Activated CD4-positive, alpha-beta T cell treated with anti-CD3 and anti-CD28 coated beads, Interleukin-2, amount 50 U/mL, for 48 hours (primary cell): Measurements from ENCODE around the gene GNAO1.

ENCODE experiments used
- DNase-seq, 2 experiments: peaks; one replicate each; pipeline ENCODE4 v3.0.0-alpha.2; 2020

GNAO1 gene

DNA sequence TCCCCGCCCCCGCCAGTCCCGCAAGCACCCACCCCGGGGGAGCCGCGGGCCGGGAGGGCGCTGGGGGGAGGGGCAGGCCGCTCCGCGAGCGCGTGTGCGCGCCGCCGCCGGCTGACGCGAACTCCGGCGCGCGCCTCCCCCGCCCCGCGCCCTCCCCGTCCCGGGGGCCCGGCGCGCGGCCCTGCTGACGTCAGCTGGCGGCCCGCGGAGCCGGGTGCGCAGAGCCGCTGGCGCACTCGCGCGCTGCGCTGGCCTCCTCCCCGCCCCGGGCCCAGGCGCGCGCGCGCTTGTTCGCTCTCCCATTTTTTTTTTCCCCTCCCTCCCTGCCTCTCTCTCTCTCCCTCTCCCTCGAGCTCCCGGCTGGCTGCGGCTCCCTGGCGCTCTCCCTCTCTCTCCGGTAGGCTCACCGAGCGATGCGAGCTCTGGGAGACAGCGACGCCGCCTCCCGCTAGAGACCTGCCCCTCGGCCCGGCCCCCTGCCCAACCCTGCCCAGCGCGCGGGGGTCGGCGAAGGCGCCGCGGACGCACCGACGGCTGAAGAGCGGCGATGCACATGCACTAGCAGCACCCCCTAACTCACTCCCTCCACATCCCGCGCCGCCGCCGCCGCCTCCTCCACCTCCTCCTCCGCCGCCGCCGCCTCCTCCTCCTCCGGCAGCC, at the start of gene GNAO1:
Gene GNAO1, plus strand, starts transcription at position 334 of the 660 bp plus-strand sequence. CDS start 747 bp downstream, outside the sequence.
- peak; percentile 49 to 54 for DNase-seq

DNA sequence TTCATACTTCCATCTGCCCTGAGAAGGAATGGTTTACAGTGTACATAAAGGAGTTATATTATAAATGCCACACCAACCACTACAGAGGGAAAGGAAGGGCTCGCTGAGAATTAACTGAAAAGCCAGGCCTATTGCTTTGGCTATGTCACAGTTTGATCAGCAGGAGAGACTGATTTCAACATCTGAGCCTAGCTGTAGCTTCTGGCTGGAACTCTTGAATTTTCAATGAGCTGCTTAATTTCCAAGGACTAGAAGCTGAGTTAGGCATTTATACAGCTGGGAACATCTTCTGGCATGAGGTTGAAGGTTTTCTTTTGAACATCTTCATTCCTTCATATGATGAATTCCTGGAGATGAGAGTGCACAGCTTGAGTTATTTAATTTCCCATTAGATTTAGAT, 47.6 kb upstream of the GNAO1 start:
- DNase-seq: no peak

DNA sequence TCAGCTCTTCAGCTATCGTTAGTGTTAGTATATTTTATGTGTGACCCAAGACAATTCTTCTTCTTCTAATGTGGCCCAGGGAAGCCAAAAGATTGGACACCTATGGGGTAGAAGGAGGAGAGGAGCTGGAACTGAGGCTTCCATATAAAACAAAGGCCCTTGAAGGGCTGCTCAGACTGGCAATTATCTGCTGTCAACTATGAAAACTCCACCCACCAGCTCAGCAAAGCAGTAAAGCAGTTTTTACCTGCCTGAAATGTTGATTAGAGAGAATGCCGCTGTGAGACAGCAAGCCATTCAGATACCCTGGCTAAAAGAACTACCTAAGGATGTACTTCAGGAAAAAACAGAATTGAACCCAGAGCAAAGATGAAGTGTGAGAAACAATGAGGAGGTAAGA, 45.9 kb upstream of the GNAO1 start:
- DNase-seq: no peak

DNA sequence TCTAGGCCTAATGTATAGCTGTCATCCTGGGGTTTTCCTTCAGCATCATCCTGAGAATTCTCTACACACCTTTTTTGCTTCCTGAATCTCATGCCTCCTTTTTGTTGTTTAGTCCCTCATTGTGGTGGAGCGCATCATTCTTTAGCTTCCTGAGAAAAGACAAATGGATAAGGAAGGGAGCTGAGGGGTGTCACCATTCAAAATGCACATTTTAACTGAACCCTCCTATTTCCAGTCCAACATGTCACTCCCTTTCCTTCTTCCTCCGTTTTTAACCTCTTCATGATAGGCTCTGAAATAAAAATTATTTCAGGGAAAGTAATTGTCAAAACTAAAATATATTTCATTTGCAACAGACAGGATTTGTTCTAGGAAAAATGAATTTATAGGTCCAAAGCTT, 39.7 kb upstream of the GNAO1 start:
- no peak for DNase-seq

DNA sequence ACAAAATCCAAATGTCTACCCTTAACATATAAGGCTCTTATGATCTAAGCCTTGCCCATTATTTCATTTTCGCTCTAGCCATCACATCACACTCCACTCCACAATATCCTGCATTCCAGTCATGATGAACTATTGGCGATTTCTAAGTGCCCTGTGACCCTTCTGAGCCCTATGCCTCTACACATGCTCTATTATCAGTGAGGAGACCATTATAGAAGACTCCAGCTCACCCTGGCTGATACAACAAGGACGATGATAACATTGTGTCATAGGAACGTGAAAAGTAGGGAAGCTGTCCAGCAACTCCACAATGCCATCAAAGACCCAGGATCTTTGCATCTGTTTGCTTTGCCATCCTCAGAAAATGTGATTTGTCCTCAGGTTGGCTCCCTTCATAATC, 29.6 kb upstream of the GNAO1 start:
- no peak for DNase-seq

DNA sequence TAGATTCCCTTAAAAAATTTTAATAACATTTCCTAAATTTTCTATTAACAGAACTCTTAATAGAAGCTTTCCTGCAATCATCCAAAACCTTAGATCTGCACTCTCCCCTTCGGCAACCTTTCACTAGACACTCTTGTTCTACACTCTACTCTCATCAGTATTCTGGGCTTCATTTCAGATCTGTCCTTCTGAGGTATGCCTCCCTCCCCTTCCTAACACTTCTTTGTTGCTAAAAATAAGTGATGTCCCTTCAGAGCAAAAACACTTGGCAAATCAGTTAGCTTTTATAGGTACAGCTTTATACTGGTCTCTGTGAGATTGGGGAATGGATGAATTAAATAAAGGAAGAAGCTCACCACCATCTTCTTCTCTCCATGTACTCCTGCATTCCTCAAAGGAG, 28.2 kb upstream of the GNAO1 start:
- DNase-seq: no peak

DNA sequence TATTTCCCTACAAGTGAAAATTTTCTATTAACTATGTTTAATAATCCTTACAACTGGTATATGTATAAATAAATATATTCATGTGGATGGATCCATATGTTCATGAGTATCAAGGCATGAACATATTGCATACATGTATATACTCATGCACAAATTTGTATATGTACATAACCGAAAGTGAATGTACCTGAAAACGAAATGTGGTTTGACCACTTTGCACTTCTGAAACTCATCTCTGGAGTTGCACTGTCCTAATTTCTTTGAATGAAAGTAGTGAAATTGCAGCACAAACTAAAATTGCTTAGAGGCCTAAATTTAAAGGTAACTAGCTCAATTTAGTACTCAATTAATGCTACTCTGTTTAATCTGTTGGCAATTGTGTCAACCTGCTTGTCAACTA, 27.4 kb upstream of the GNAO1 start:
- DNase-seq: no peak

DNA sequence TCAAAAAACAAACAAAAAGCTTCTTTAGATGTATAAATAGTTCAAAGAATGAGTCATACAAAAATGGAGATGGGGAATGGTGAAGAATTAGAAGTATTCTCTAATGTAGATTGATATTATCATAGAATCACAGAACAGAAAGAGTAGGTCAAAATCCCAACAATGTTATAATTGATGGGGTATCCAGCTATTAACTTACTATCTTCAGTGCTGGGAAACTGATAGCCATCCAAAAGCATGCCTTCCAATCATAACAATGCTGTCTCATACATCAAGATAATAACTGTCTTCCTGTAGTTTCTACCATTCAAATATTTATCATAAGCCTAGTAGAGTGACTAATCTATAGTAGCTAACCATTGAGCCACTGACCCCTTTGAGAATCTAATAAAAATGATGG, 26.7 kb upstream of the GNAO1 start:
- no peak for DNase-seq

DNA sequence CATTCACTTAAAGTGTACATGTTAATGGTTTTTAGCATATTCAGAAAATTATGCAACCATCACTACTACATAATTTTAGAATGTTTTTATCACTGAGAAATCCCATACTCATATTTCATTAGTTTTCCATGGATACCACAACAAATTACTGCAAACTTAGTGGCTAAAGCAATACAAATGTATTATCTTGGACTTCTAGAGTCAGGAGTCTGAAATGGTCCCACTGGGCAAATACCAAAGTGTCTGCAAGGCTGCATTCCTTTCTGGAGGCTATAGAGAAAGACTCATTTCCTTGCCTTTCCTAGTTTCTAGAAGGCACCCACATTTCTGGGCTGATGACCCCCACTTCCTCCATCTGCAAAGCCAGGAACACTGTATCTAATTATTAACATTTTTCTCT, 16.9 kb upstream of the GNAO1 start:
- no peak for DNase-seq

DNA sequence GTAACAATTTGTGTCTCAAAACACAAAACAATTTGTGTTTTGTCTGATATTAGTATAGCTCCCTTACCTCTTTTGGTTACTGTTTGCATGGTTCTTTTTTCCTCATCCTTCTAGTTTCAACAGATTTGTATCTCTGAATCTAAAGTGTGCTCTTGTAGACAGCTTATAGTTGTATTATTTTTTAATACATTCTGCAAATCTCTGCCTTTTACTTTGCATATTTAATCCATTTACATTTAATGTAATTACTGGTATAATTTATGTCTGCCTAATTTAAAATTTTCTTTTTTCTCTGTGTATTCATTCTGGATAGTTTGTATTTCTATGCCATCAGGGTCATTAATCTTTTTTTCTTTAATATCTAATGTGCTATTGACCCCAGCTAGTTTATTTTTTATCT, 9.9 kb upstream of the GNAO1 start:
- no peak for DNase-seq

DNA sequence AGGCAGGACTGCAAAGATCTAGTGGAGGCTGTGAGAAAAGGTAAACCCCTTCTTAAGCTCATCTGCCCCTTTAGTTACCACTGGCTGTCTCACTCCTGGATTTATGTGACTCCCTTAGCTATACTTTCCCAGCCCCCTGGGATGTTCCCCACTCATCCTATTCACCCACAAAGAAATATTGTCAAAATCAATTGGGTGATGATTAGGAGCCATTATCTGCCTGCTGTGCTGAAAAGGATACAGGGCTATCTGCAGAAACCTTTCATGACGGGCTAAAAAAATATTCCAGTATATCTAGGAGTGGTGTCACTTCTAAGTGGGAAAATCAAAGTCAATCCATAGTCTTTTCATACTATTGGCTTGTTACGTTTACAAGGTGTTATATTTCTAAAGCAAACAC, 8.0 kb upstream of the GNAO1 start:
- DNase-seq: no peak

DNA sequence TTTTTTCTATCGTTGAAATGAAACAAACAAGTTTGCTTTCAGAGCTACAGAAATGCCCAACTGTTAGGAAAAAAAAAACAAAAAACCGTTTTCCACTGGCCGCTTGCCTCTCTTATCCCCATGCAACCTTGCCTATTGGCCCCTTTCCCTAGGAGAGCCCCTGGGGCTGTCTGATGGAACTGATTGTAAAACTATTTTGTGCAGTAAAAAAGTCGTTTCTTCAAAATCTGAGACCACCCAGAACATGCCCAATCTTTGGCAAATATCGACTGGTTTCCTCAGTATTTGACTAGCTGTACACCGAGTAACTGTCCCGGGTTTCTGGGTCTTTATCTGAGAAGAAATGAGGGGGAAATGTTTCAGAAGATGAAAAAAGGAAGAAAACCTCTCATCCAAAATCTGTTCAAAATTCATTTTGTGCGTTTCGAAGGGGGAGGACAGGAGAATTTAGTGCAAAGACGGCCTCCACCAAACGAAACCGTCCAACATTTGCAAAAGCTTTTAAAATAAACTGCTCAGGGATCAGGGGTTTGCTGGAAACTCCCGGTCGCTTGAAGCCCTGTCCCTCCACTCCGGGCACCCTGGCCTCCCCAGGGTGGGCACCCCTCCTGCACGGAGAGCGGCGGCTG, 1.1 kb upstream of the GNAO1 start:
- DNase-seq: no peak

DNA sequence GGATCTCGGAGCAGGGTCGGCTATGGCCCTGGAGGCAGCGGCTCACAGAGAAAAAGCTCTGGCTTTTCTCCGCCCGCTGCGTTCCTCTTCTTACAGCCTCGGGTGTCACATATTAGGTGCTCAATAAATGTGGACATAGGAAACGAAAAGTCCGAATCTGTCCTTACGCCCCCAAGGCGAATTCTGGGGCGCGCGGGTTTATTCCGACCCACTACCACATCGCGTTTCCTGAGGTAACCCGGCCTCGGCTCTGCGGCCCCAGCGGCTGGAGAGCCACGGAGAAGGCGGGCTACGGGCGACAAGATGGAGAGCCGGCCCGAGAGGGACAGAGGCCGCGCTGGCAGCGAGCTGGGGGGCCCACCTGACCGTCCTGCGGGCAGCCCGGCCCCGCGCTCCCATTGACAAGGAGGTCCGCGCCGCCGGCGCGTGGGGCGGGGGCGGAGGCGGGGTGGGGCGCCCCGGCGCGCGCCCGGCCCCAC, 573 bp upstream of the GNAO1 start:
- DNase-seq: no peak

DNA sequence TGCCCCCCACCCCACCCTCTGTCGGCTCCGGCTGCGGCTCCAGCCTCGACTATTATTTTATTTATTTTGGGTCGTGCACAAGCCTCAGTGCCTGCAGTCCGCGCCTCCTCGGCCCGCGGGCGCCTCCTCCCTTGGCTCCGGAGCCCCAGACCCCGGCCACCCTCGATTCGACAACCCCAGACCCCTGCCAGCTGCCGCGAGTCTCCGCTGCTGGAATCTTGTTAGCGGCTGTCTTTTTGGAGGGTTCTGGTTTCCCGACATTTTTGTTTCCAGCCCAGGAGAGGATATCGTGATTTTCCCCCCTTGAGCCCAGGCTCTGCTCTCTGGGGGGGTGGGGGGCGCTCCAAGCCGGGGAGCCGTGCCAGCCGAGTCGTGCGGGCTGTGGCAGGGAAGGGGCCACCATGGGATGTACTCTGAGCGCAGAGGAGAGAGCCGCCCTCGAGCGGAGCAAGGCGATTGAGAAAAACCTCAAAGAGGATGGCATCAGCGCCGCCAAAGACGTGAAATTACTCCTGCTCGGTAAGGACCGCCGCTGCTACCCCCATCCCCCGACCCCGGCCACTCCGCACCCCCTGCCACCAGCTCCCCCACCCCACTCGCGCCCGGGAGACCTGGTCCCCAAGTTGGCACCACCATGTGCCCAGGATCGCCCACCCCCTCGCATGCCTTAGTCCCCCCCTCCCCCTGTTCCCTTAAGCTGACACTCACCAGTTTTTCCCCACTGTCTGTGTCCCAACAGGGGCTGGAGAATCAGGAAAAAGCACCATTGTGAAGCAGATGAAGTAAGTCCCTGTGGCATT, 746 bp downstream of the GNAO1 start:
- no peak for DNase-seq

DNA sequence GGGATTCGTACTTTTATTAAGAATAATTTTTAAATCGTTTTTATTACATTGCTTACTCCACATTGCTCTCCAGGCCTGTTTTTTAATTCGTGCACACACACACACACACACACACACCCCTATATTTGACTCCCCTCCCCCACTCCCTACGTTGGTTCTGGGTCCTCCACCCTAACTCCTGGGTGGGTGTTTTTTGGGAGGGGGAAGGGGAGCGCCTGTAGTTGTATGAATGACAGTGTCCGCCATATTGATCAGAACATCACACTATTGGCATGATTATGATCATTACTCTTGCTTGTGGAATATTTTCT, 1.3 kb downstream of the GNAO1 start:
- DNase-seq: no peak

DNA sequence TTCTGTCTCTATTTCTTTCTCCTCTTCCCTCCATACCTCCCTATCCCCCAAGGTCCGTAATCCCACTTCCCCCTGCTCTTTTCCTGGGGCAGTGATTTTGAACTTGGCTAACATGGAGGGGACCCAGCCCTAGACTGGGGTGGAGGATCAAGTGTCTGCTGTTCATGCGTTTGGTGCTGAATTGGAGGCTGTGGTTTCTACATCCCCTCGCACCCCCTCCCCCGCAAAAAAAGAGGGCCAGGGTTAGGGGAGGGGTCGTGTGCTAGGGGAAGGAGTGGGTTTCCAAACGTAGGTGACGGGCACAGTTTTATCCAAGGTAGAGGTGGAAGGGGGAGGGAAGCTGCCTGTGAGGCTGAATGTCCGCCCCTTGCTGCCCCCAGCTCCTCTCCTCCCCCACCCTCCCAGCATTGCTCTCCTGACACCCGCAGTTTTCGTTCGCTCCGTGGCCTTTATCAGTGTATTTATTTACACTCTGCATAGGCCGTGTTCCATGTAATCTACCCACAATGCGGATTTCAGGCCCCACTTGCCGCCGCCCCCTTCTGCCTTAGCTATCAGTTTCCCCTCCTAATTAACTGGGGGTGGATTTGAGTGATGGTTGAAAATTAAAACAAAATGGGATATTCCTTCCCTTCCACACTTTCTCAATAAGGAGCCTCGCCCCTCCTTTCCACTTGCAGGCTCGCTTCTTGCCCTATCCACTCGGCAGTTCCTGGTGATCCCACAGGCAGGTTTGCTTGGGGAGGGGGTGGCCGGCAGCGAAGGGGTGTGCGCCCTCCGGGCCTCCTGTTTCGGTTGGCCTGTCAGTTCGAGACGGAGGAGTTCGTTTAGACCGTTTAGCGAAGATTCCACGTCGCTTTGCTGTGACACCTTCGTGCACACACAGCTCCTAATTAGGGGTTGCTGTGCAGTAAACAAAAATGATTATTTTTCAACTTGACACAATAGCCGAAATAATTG, 2.0 kb downstream of the GNAO1 start:
- no peak for DNase-seq

DNA sequence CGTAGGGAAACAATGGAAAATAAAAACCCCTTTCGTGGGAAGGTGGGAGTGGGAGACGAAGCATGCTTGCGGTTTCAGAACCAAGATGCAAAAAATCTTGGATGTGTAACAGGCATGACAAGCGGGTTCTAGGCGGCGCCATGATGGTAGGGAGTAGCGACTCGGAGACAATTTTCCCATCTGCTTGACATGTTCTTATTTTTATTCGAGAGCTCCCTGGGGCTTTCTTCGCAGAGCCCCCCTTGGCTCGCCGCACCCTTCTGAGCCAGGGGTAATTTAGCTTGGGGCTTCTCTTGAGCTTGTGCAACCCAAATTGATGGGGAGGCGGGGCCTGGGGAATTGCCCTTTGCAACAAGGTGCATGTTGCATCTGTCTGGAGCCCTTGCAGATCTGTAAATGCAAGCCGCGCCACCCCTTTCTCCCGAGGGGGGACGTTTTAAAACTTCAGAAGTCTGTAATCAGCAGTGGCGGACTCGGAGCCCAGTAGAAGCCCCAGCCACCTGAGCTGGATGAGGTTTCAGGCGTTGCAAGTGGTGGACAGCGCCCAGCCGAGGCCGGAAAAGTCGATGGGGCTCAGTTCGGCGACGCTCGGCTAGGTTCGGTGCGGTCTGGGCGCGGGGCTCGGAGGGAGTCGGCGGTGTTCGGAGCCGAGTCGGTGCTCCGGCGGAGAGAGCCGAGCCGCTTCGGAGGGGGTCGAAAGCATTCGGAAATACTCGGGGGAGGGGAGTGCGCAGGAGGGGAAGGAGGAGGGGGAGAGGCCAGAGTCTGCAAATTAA, 2.9 kb downstream of the GNAO1 start:
- peak; percentile 72 to 77 for DNase-seq

DNA sequence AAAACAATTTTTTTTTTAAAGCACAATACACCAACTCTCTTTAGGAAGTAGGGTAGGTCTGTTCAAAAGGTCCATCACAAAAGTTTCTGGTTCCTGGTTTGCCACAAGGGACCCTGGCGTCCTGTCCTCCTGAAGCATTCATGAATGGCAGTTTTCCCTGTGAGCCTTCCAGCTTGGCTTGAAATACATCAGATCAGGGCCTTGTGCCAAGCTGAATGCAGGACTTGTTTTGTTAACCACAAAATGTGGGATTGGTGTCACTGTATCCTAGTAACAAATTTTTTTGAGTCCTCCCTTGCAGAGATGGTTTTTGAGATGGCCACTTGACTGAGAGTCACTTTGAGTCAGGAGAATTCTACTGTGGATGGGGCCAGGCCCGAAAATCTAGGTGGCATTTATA, 3.9 kb downstream of the GNAO1 start:
- DNase-seq: no peak

DNA sequence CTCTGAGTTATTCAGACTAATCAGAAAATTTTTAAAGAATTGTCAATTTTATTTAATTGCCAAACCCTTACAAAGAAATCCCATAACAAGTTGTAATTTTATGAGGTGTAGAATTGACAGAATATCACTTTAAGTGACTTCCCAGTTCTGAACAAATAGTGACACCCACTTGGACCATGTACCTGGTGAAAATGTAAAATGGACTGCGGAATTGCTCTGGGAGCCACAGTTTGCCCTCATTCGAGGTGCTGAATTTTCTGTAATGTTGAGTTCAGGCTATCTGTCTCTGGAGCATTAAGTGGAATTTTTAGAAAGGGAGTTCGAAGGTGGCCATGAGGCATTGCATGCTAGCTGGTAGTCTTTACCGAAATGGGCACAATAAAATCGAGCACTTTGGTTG, 5.1 kb downstream of the GNAO1 start:
- no peak for DNase-seq

DNA sequence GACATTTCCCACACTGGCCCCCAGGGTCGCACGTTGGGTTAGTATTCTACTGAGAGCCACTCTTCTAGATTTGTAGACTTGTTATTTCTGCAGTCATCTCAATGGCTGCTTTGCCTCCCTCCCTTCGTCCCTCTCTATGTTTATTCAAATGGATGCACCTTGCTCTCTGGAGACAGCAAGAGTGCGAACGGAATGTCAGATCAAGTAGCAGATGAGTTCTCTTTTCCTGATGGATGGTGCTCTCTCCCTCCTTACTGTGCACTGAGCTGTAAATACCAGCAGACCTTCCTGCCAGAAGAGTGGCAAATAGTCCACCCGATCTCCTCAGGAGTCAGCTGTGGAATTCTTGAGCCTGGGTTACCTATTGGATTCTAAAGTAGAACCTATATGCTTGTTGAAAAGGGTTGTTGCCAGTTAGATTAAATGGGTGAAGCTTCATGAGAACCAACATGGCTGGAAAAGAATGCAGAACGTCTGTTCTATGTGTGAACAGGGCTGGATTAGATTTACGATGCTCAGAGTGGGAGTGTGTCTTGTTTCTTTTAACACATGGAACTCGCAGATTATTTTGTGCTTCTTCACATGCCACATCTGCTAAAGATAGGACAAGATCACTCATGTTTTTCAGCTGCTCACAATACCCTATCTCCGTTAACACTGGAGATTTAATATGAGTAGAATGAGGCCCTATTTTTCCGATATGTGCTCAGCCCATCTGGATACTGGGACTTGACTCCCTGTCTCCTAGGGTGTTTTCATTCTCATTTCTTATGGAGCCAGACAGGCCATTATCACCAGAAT, 6.1 kb downstream of the GNAO1 start:
- no peak for DNase-seq

DNA sequence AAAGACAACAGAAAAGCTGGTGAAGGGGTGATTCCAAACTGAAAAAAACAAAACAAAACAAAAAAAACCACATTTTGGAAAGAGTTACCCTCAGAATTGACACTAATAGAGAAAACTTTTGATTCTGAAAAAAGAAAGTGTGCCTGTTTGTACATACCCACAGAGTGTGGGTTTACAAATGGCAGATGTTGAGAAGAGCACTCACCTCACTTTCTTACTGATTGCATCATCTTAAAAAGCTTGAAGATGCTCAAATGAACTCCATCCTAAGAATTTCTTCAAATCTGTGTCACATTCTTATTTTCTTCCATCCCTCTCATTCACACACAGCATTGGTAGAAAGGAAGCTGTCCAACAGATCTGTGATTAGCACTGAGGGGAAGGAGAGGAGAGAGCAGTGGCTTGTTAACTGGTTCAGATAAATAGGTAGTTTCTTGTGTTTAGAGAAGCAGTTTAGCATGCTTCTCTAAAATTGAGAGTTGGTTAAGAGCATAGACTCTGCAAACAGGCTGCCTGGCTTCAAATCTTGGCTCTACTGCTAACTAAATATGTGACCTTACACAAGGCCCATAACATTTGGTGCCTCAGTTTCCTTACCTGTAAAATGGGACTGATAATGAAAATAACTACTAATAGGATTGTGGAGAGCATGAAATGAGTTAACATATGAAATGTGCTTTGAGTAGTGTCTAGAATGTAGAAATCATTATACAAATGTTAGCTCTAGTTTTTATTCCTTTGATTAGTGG, 6.9 kb downstream of the GNAO1 start:
- DNase-seq: no peak
